Breast epithelium (tissue), 4 donors: Measurements from ENCODE around the gene TTLL12. TPM values are rescaled to one million over a fixed set of nuclear protein-coding genes. Genes with fewer than 3 reads are reported as not detected.

Source experiments
- DNase-seq, 2 donors: peaks; one replicate each; pipeline ENCODE4 v3.0.0-alpha.2; 2019; ENCODE audit warnings: low spot score in 2 of 2
- H3K27ac ChIP-seq, 2 donors: fragments of 200-600 bp; sonication (generic) in 1 of 2; one replicate each; pipeline ENCODE4 v1.5.1; 2016 to 2019; ENCODE audit warnings: mild to moderate bottlenecking in 1 of 2
- H3K27me3 ChIP-seq, 2 donors: fragments of 200-600 bp; sonication (generic) in 1 of 2; one replicate each; pipeline versions ENCODE4 v1.5.1 to v1.6.0; 2017 to 2019; ENCODE audit warnings: control low read depth in 1 of 2, mild to moderate bottlenecking in 1 of 2
- H3K36me3 ChIP-seq: fragments of 200-600 bp; one replicate; pipeline ENCODE4 v1.5.1; 2019
- H3K4me1 ChIP-seq, 2 donors: fragments of 200-600 bp; sonication (generic); one replicate each; pipeline ENCODE4 v1.5.1; 2016 to 2019; ENCODE audit warnings: control low read depth in 1 of 2
- H3K4me3 ChIP-seq, 3 donors: fragments of 200-600 bp; sonication (generic); 1 replicate in 2 of 3; 2 replicates in 1 of 3; pipeline ENCODE4 v1.5.1; 2016 to 2019; ENCODE audit warnings: mild to moderate bottlenecking in 3 of 3, moderate library complexity in 2 of 3
- H3K9me3 ChIP-seq, 2 donors: fragments of 200-600 bp; sonication (generic) in 1 of 2; one replicate each; pipeline ENCODE4 v1.5.1; 2016 to 2019; ENCODE audit warnings: control low read depth in 1 of 2
- CTCF ChIP-seq, 3 donors: fragments of 450-650 bp; IDR thresholded peaks; one replicate each; pipeline ENCODE4 v1.5.1; 2016 to 2017; ENCODE audit warnings: antibody characterized with exemption in 3 of 3, mild to moderate bottlenecking in 3 of 3, moderate library complexity in 3 of 3
- POLR2A ChIP-seq: fragments of 450-650 bp; IDR thresholded peaks from one replicate; pipeline ENCODE4 v1.6.1; 2016; ENCODE audit warnings: antibody characterized with exemption, mild to moderate bottlenecking, moderate library complexity
- POLR2AphosphoS5 ChIP-seq, 3 donors: sonication (generic); formaldehyde crosslinking; IDR thresholded peaks; one replicate each; pipeline ENCODE4 v1.6.1; 2017; ENCODE audit warnings: antibody characterized with exemption in 3 of 3
- intact Hi-C: fragments of 100-400 bp; cut with DNase I; formaldehyde crosslinking; loops from one replicate; pipeline ENCODE4 v1.15.1; 2023; ENCODE audit warnings: low total_unique reads
- total RNA-seq, 3 donors: library from RNA; depleted of rRNA; stranded (reverse); fragments of >200 nt; gene quantifications; one replicate each; pipeline ENCODE4 v1.1.0, GENCODE V29; 2016

Gene TTLL12
- total RNA-seq, 3 donors from 2014 or later, result 25.9 to 36.0 (median 31.4) TPM

GRCh38 chr22:43232445-43232844, 45.5 kb upstream of the TTLL12 start:
- H3K36me3 ChIP-seq, result no peaks in the 10 kb centered on the region
- H3K4me3 ChIP-seq, result no peak overlapping the region
- no peak for DNase-seq
- peaks cover 0 to 7% of the 10 kb centered on the region in 2 donors for H3K4me1 ChIP-seq
- intact Hi-C loops, result no loop called here
- TF ChIP-seq POLR2AphosphoS5 (IDR thresholded peaks at IDR 0.05), result no peak
- H3K27me3 ChIP-seq, result no peaks in the 10 kb centered on the region
- no peaks in the 10 kb centered on the region for H3K9me3 ChIP-seq
- no peak overlapping the region for H3K27ac ChIP-seq

GRCh38 chr22:43231724-43232034, 44.7 kb upstream of the TTLL12 start:
- Histone ChIP-seq H3K36me3 (no peaks in the 10 kb centered on the region), H3K27me3 (no peaks in the 10 kb centered on the region), H3K4me3 (no peak overlapping the region), H3K27ac (no peak overlapping the region), H3K9me3 (no peaks in the 10 kb centered on the region), H3K4me1 (peaks cover 3 to 7% of the 10 kb centered on the region in 2 donors)
- no peak for DNase-seq
- no peak for TF ChIP-seq POLR2A
- no peak for TF ChIP-seq CTCF (IDR thresholded peaks at IDR 0.05)
- no peak for TF ChIP-seq POLR2AphosphoS5 (IDR thresholded peaks at IDR 0.05)
- intact Hi-C loops, result no loop called here

- TF ChIP-seq CTCF (IDR thresholded peaks at IDR 0.05) (peak; percentile 50 to 83 (median 73)), POLR2A (no peak)
- DNase-seq, result no peak
Measured at GRCh38 chr22:43230971-43231723, 44.2 kb upstream of the TTLL12 start.

GRCh38 chr22:43230571-43230970, 43.6 kb upstream of the TTLL12 start:
- Histone ChIP-seq H3K27ac (no peak overlapping the region), H3K36me3 (no peaks in the 10 kb centered on the region), H3K4me1 (peaks cover 0 to 4% of the 10 kb centered on the region in 2 donors), H3K4me3 (no peak overlapping the region), H3K9me3 (no peaks in the 10 kb centered on the region), H3K27me3 (no peaks in the 10 kb centered on the region)
- TF ChIP-seq POLR2A (no peak), POLR2AphosphoS5 (IDR thresholded peaks at IDR 0.05) (no peak), CTCF (IDR thresholded peaks at IDR 0.05) (no peak)
- DNase-seq, result no peak
- intact Hi-C loops, result no loop called here

More at GRCh38 chr22:43230971-43231723, 44.2 kb upstream of the TTLL12 start:
- Histone ChIP-seq H3K9me3 (no peaks in the 10 kb centered on the region), H3K36me3 (no peaks in the 10 kb centered on the region), H3K4me3 (no peak overlapping the region), H3K4me1 (peaks cover 4% of the 10 kb centered on the region in 2 donors), H3K27ac (no peak overlapping the region), H3K27me3 (no peaks in the 10 kb centered on the region)
- intact Hi-C loops, result no loop called here

- Histone ChIP-seq H3K4me1 (peaks cover 0 to 4% of the 10 kb centered on the region in 2 donors), H3K36me3 (no peaks in the 10 kb centered on the region), H3K4me3 (no peak overlapping the region), H3K27me3 (no peaks in the 10 kb centered on the region), H3K27ac (no peak overlapping the region), H3K9me3 (no peaks in the 10 kb centered on the region)
- TF ChIP-seq CTCF (IDR thresholded peaks at IDR 0.05) (no peak), POLR2AphosphoS5 (IDR thresholded peaks at IDR 0.05) (no peak), POLR2A (no peak)
- DNase-seq, result no peak
- intact Hi-C loops, result no loop called here
Measured at GRCh38 chr22:43228863-43229262, 41.9 kb upstream of the TTLL12 start.
